ENCODE data around the gene ASAH2B.
"Not testable (repeated sequence)": the region's sequence is repeated elsewhere in the genome, so short reads cannot be mapped to it uniquely, and the experiment has no call there.

The ASAH2B gene

GRCh38 chr10:50787962-50788361 is 48.2 kb downstream of the ASAH2B start:
- not testable (repeated sequence) for DNase-seq (ENCODE audit: low read depth); H3K4me3 ChIP-seq (ENCODE audit: low read length)

GRCh38 chr10:50788951-50789945 is 49.5 kb downstream of the ASAH2B start:
- no peak overlapping the region for H3K4me3 ChIP-seq (ENCODE audit: low read length)
- no peak for DNase-seq (ENCODE audit: low read depth)
- TF ChIP-seq CTCF (conservative IDR thresholded peaks at IDR 0.05; ENCODE audit: low read depth, low read length), result peak; percentile 76

- no peak for TF ChIP-seq CTCF (conservative IDR thresholded peaks at IDR 0.05; ENCODE audit: low read depth, low read length)
- DNase-seq (ENCODE audit: low read depth), result no peak
- no peak overlapping the region for H3K4me3 ChIP-seq (ENCODE audit: low read length)
These were observed 54.8 kb downstream of the ASAH2B start for GRCh38 chr10:50794490-50794889.

GRCh38 chr10:50796693-50797092 is 57.0 kb downstream of the ASAH2B start:
- TF ChIP-seq CTCF (conservative IDR thresholded peaks at IDR 0.05; ENCODE audit: low read depth, low read length), result no peak
- no peak overlapping the region for H3K4me3 ChIP-seq (ENCODE audit: low read length)

GRCh38 chr10:50798297-50798696 is 58.6 kb downstream of the ASAH2B start:
- no peak for DNase-seq (ENCODE audit: low read depth)
- TF ChIP-seq CTCF (conservative IDR thresholded peaks at IDR 0.05; ENCODE audit: low read depth, low read length), result no peak
- no peak overlapping the region for H3K4me3 ChIP-seq (ENCODE audit: low read length)

More at GRCh38 chr10:50796693-50797092, 57.0 kb downstream of the ASAH2B start:
- no peak for DNase-seq (ENCODE audit: low read depth)

GRCh38 chr10:50799595-50799994 is 59.9 kb downstream of the ASAH2B start:
- DNase-seq (ENCODE audit: low read depth), result no peak
- no peak overlapping the region for H3K4me3 ChIP-seq (ENCODE audit: low read length)
- TF ChIP-seq CTCF (conservative IDR thresholded peaks at IDR 0.05; ENCODE audit: low read depth, low read length), result no peak

GRCh38 chr10:50805981-50806622 is 66.4 kb downstream of the ASAH2B start:
- DNase-seq (ENCODE audit: low read depth), result no peak
- H3K4me3 ChIP-seq (ENCODE audit: low read length), result no peak overlapping the region
- no peak for TF ChIP-seq CTCF (conservative IDR thresholded peaks at IDR 0.05; ENCODE audit: low read depth, low read length)

Measured in retinal pigment epithelial cell (primary cell).